Type B pancreatic cell (in vitro differentiated cells): Measurements from ENCODE around the gene C10orf143. TPM values are rescaled to one million over a fixed set of nuclear protein-coding genes. Genes with fewer than 3 reads are reported as not detected.

Source experiments
- DNase-seq: peaks from one replicate; pipeline ENCODE4 v3.0.0; 2021; ENCODE audit warnings: mixed read lengths; ENCODE audit not compliant: unreplicated experiment; ENCODE audit errors: extremely low spot score
- H3K27ac Mint-ChIP-seq: 2 replicates; pipeline ENCODE4 v1.8.0; 2021; ENCODE audit warnings: mild to moderate bottlenecking, mixed read lengths
- H3K27me3 Mint-ChIP-seq: 2 replicates; pipeline ENCODE4 v1.8.0; 2021; ENCODE audit warnings: mixed read lengths
- H3K36me3 Mint-ChIP-seq: 2 replicates; pipeline ENCODE4 v1.8.0; 2021; ENCODE audit warnings: mixed read lengths
- H3K4me1 Mint-ChIP-seq: one replicate; pipeline ENCODE4 v1.8.0; 2021; ENCODE audit warnings: mixed read lengths; ENCODE audit not compliant: unreplicated experiment
- H3K4me3 Mint-ChIP-seq: 2 replicates; pipeline ENCODE4 v1.8.0; 2021; ENCODE audit warnings: mild to moderate bottlenecking, mixed read lengths
- H3K9me3 Mint-ChIP-seq: 2 replicates; pipeline ENCODE4 v1.8.0; 2021; ENCODE audit warnings: mixed read lengths
- total RNA-seq: library from RNA; stranded (reverse); gene quantifications from 2 replicates; pipeline ENCODE4 v1.2.1, GENCODE V29; 2021; ENCODE audit warnings: low replicate concordance
- TF ChIP-seq, protein P1 (sequence below): fragments of 200-600 bp; sonication (generic); conservative IDR thresholded peaks from 2 replicates; pipeline ENCODE4 v1.5.0; 2021; ENCODE audit warnings: antibody characterized with exemption, mild to moderate bottlenecking

C10orf143 gene
- total RNA-seq, 1 donor from 2014 or later = 3.0 TPM

GRCh38 chr10:130015075-130015695 is 95.4 kb downstream of the C10orf143 start:
- Mint-ChIP-seq H3K36me3 (no peaks in the 10 kb centered on the region), H3K4me3 (no peak overlapping the region), H3K27ac (no peak overlapping the region), H3K9me3 (no peaks in the 10 kb centered on the region), H3K4me1 (peaks cover 5% of the 10 kb centered on the region), H3K27me3 (peaks cover 12% of the 10 kb centered on the region)
- no peak for DNase-seq
- TF ChIP-seq, protein P1, sequence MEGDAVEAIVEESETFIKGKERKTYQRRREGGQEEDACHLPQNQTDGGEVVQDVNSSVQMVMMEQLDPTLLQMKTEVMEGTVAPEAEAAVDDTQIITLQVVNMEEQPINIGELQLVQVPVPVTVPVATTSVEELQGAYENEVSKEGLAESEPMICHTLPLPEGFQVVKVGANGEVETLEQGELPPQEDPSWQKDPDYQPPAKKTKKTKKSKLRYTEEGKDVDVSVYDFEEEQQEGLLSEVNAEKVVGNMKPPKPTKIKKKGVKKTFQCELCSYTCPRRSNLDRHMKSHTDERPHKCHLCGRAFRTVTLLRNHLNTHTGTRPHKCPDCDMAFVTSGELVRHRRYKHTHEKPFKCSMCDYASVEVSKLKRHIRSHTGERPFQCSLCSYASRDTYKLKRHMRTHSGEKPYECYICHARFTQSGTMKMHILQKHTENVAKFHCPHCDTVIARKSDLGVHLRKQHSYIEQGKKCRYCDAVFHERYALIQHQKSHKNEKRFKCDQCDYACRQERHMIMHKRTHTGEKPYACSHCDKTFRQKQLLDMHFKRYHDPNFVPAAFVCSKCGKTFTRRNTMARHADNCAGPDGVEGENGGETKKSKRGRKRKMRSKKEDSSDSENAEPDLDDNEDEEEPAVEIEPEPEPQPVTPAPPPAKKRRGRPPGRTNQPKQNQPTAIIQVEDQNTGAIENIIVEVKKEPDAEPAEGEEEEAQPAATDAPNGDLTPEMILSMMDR = no peak

GRCh38 chr10:130014263-130015074 is 96.2 kb downstream of the C10orf143 start:
- no peaks in the 10 kb centered on the region for H3K36me3 Mint-ChIP-seq
- H3K9me3 Mint-ChIP-seq = no peaks in the 10 kb centered on the region
- TF ChIP-seq, protein P1 = no peak
- DNase-seq = no peak
- H3K4me3 Mint-ChIP-seq = no peak overlapping the region
- peaks cover 15% of the 10 kb centered on the region for H3K27me3 Mint-ChIP-seq
- peaks cover 5% of the 10 kb centered on the region for H3K4me1 Mint-ChIP-seq
- H3K27ac Mint-ChIP-seq = no peak overlapping the region

Other genes with a start within 250 kb of the C10orf143 start
- gene EBF3, start 146.6 kb downstream of the C10orf143 start, total RNA-seq = 0.81 and 26.1 TPM in 2 replicates
- gene GLRX3, start 25.6 kb upstream of the C10orf143 start, total RNA-seq = 73.2 and 77.4 TPM in 2 replicates